Upper lobe of left lung (tissue), 4 donors: ENCODE measurements around the gene SLC29A3.

Experiments
- EP300 ChIP-seq, 4 donors: sonication (generic); formaldehyde crosslinking; IDR thresholded peaks; one replicate each; pipeline ENCODE4 v1.5.1; 2017; ENCODE audit warnings: antibody characterized with exemption in 4 of 4, control low read depth in 2 of 4
- POLR2A ChIP-seq, 4 donors: fragments of 450-650 bp; IDR thresholded peaks; one replicate each; pipeline ENCODE4 v1.5.1; 2016 to 2017; ENCODE audit warnings: antibody characterized with exemption in 4 of 4, mild to moderate bottlenecking in 2 of 4
- TF ChIP-seq, protein P1 (sequence below), 6 experiments: fragments of 450-650 bp in 4 of 6; fragments of 200-600 bp in 2 of 6; sonication (generic) in 2 of 6; IDR thresholded peaks; one replicate each; pipeline ENCODE4 v1.5.1; 2016 to 2019; ENCODE audit warnings: antibody characterized with exemption in 6 of 6

DNA sequence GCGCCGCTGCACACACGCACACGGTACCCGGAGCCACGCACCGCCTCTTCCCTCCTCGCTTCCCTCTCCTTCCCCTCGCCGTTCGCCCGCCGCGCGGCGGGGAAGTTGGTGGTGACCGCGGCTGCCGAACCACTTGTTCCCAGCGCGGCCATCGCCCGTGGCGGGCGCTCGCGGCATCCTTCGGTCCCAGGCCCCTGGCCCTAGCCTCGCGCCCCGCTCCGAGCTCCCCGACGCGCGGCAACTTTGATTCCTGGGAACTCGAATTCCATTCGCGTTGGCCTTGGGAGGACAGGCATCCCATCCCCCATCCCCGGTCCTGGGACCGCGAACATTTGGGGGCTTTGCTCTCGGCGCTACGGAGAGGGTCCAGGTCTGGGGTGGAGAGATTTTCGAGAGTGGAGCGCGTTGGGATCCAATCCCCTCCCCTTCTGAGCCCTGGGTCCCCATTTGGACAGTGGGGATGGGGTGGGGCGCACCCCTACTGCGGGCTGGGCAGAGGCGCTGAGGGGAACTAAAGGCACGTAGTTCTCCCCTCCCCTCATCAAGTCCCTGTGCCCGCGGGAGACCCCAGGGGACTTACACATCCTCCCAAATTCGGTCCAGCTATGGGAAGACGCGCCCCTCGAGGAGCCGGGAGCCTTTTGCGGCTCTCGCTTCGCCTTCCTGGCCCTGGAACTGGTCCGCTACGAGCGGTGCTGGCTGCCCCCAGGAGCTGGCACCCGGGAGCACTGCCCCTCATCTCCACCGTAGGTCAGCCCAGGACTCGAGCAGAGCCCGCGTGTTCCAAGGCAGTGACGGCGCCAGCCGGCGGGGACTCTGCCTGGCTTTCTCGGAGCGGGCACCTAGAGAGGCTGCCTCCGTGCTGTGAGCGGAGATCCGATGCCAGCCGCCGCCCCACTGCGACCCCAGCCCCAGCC lies 78.5 kb downstream of the SLC29A3 start:
- TF ChIP-seq, protein P1, sequence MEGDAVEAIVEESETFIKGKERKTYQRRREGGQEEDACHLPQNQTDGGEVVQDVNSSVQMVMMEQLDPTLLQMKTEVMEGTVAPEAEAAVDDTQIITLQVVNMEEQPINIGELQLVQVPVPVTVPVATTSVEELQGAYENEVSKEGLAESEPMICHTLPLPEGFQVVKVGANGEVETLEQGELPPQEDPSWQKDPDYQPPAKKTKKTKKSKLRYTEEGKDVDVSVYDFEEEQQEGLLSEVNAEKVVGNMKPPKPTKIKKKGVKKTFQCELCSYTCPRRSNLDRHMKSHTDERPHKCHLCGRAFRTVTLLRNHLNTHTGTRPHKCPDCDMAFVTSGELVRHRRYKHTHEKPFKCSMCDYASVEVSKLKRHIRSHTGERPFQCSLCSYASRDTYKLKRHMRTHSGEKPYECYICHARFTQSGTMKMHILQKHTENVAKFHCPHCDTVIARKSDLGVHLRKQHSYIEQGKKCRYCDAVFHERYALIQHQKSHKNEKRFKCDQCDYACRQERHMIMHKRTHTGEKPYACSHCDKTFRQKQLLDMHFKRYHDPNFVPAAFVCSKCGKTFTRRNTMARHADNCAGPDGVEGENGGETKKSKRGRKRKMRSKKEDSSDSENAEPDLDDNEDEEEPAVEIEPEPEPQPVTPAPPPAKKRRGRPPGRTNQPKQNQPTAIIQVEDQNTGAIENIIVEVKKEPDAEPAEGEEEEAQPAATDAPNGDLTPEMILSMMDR (IDR thresholded peaks at IDR 0.05) = no peak
- TF ChIP-seq POLR2A (IDR thresholded peaks at IDR 0.05) = no peak
- TF ChIP-seq EP300 (IDR thresholded peaks at IDR 0.05) = no peak
